Heart left ventricle (tissue), 13 donors: Measurements from ENCODE around the gene GPR155.

ENCODE experiments used
- POLR2A ChIP-seq, 2 donors: fragments of 450-650 bp; IDR thresholded peaks; one replicate each; pipeline ENCODE4 v1.6.1; 2017; ENCODE audit warnings: antibody characterized with exemption in 2 of 2, mild to moderate bottlenecking in 2 of 2, moderate library complexity in 2 of 2
- TF ChIP-seq, protein P1 (sequence below), 12 donors: fragments of 200-600 bp; sonication (generic) in 4 of 12; IDR thresholded peaks; one replicate each; pipeline versions ENCODE4 v1.5.0 to v1.8.0; 2018 to 2022; ENCODE audit warnings: antibody characterized with exemption in 12 of 12, mild to moderate bottlenecking in 5 of 12
- donor health status: ischemic (EF 13 %, LVEDD 7.1; RV severe dilation, severe dysfunction).
- donor health status: DM: no; HTN: yes; CAD: no.
- donor health status: DM: no; HTN: no; CAD: no.
- donor health status: ischemic (EF 25% LVEDD 6.9; RV normal size, moderate dysfunction).
- donor health status: ischemic (EF 25% LVEDD 5.7; RV mildly dilated, moderate dysfunction).
- donor health status: ischemic (EF 35%, LVEDD 5.7; RV mildly dilated, moderate dysfunction).
- donor health status: nonischemic (EF 11% LVEDD 7.7; RV severe dilation, severe dysfunction).
- donor health status: DM: yes; HTN: yes; CAD: no.
- donor health status: PGD.
- donor health status: ischemic (EF 29% LVEDD 5.4; RV normal size, mild dysfunction).
- donor health status: nonischemic (EF 23%, LVEDD 6.1; RV moderate dilation, normal function).

DNA sequence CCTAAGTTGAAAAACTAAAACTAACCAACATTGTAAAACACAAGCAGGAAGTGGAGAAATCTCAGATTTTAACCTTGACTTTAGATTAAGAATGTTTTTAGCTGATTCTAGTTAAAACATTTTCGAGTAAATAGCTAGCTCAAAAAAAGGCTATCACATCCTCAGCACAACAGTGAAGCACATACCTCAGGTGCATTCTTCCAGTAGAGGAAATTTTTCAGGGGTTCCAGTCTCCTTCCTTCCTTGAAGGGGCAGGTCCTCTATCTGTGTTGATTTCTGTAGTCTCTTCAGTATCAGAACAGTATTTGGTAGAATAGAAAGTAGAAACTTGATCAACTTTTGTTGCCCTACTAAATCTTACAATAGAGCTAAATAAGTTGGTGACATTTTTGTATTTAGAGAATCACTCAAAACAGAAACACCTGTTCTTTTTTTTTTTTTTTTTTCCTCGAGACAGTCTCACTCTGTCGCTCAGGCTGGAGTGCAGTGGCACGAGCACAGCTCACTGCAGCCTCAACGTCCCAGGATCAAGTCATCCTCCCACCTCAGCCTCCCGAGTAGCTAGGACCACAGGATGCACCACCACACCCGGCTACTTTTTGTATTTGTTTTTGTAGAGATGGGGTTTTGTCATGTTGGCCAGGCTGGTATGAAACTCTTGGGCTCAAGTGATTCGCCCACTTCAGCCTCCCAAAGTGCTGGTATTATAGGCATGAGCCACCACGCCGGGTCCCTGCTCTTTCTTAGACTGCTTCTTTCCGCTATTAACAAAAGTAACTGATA lies 6.9 kb upstream of the GPR155 start:
- TF ChIP-seq, protein P1, sequence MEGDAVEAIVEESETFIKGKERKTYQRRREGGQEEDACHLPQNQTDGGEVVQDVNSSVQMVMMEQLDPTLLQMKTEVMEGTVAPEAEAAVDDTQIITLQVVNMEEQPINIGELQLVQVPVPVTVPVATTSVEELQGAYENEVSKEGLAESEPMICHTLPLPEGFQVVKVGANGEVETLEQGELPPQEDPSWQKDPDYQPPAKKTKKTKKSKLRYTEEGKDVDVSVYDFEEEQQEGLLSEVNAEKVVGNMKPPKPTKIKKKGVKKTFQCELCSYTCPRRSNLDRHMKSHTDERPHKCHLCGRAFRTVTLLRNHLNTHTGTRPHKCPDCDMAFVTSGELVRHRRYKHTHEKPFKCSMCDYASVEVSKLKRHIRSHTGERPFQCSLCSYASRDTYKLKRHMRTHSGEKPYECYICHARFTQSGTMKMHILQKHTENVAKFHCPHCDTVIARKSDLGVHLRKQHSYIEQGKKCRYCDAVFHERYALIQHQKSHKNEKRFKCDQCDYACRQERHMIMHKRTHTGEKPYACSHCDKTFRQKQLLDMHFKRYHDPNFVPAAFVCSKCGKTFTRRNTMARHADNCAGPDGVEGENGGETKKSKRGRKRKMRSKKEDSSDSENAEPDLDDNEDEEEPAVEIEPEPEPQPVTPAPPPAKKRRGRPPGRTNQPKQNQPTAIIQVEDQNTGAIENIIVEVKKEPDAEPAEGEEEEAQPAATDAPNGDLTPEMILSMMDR (IDR thresholded peaks at IDR 0.05): no peak
- TF ChIP-seq POLR2A (IDR thresholded peaks at IDR 0.05): no peak
